SJCRH30 (cell line): ENCODE data around the gene XPC. TPM values are rescaled to one million over a fixed set of nuclear protein-coding genes. Genes with fewer than 3 reads are reported as not detected.
"Not testable (repeated sequence)": the region's sequence is repeated elsewhere in the genome, so short reads cannot be mapped to it uniquely, and the experiment has no call there.

Source experiments
- DNase-seq, 2 experiments: peaks; one replicate each; pipeline ENCODE4 v3.0.0-alpha.2; 2015 to 2020
- H3K27ac ChIP-seq: fragments of 250-450 bp; sonication (Bioruptor Pico); 2 replicates; pipeline ENCODE4 v1.5.1; 2020; ENCODE audit warnings: mild to moderate bottlenecking, moderate library complexity
- H3K27me3 ChIP-seq: fragments of 250-450 bp; sonication (Bioruptor Pico); 2 replicates; pipeline ENCODE4 v1.5.1; 2020; ENCODE audit warnings: mild to moderate bottlenecking, moderate library complexity
- H3K36me3 ChIP-seq: fragments of 250-450 bp; sonication (Bioruptor Pico); 2 replicates; pipeline ENCODE4 v1.5.1; 2020; ENCODE audit warnings: mild to moderate bottlenecking, moderate library complexity
- H3K4me1 ChIP-seq: fragments of 250-450 bp; sonication (Bioruptor Pico); 2 replicates; pipeline ENCODE4 v1.5.1; 2020; ENCODE audit warnings: mild to moderate bottlenecking, moderate library complexity
- H3K4me3 ChIP-seq: fragments of 250-450 bp; sonication (Bioruptor Pico); 2 replicates; pipeline ENCODE4 v1.5.1; 2020; ENCODE audit warnings: mild to moderate bottlenecking, moderate library complexity
- H3K9me3 ChIP-seq: fragments of 250-450 bp; sonication (Bioruptor Pico); replicated peaks from 2 replicates; pipeline ENCODE4 v1.5.1; 2020; ENCODE audit warnings: mild to moderate bottlenecking, moderate library complexity
- total RNA-seq: library from RNA; depleted of rRNA; stranded (reverse); fragments of >200 nt; shearing (Covaris generic); gene quantifications from 2 replicates; pipeline ENCODE4 v1.2.3, GENCODE V29; 2014

The XPC gene
- total RNA-seq, 1 experiment from 2014 or later, result 21.0 TPM

DNA sequence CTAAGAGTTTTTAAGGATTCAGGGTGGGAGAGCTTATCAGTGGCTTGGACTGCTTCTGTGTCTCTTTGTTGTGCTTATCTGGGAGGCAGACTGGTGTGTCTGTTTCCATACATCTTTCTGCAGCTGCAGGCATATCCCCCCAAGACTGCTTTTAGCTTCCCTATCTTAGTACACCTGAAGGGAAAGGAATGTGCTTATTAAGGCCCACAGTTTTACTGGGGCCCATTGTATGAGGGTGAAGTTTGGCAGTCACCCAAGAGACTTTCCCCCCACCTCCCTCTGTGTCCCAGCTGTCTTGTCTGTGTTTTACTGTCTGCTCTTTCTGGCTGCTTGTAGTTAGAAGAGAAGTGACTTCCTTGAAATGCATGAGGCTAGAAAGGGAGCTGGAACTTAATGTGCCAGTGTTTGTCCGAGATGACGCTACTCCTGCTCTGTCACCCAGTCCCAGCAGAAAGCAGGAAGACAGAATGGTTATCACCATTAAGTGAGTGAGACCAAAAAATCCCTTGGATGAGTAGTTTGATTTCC, 57.4 kb downstream of the XPC start:
- H3K36me3 ChIP-seq, H3K27me3 ChIP-seq, H3K4me1 ChIP-seq, H3K4me3 ChIP-seq, H3K9me3 ChIP-seq, DNase-seq, H3K27ac ChIP-seq: not testable (repeated sequence)

DNA sequence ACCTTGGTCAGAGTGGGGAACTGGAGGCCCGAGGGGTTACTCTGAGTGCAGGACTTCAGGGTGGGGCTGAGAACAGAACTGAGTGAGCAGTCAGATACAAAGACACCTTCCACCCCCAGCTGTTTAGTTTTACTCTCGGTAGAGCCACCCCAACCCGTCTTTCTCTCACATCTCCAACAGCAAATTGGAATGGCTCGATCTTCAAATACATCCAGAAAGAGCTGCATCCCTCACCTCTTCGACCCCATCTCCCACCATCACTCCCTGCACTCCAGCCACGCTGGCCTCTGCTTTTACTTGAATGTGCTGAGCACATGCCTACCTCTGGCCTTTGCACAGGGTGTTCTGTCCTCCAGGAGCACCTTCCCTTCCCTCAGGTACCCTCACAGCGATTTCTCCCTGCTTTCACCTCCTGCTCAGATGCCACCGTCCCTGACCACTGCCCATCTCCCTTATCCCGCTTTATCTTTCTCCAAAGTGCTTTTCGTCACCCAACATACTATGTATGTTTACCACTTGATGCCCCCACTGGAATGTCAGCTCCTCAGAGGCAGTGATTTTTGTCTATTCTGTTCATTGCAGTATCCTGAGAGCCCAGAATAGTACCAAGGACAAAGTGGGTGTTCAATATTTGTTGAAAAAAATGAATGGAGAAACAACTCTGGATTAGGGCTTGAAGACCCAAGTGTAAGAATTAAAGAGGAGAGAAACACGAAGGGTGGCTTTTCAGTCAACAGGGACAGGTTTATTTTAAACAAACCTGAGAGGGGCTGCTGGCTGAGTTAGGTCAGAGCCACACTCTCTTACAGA, 58.1 kb downstream of the XPC start:
- H3K27ac ChIP-seq, result no peak overlapping the region
- DNase-seq, result no peak
- H3K4me3 ChIP-seq, result no peak overlapping the region
- H3K27me3 ChIP-seq, result no peaks in the 10 kb centered on the region
- peaks cover 15% of the 10 kb centered on the region; the same call in 1 of the 2 replicates for H3K36me3 ChIP-seq
- H3K4me1 ChIP-seq, result peaks cover 3% of the 10 kb centered on the region; the same call in 1 of the 2 replicates
- H3K9me3 ChIP-seq, result no peaks in the 10 kb centered on the region

DNA sequence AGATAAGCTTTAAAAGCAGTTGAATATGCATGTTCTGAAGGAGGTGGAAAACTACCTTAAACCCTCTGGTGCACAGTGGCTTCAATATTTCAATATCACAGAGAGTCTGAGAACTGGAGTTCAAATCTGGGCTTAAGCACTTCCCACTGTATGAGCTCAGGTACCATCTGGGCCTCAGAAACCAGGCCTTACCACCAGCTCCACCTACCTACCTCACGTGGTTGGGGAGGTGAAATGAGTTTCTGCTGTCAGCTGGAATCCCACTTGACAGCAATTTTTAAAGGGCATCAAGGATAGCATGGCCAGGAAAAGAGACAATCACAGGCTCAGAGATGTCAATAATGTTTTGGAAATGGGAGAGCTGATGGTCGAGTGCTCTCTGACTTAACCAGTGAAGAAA, 58.8 kb downstream of the XPC start:
- Histone ChIP-seq H3K27ac (no peak overlapping the region), H3K4me3 (no peak overlapping the region), H3K36me3 (peaks cover 22% of the 10 kb centered on the region; the same call in 1 of the 2 replicates), H3K9me3 (no peaks in the 10 kb centered on the region), H3K4me1 (peaks cover 3% of the 10 kb centered on the region; the same call in 1 of the 2 replicates), H3K27me3 (no peaks in the 10 kb centered on the region)
- DNase-seq, result no peak

DNA sequence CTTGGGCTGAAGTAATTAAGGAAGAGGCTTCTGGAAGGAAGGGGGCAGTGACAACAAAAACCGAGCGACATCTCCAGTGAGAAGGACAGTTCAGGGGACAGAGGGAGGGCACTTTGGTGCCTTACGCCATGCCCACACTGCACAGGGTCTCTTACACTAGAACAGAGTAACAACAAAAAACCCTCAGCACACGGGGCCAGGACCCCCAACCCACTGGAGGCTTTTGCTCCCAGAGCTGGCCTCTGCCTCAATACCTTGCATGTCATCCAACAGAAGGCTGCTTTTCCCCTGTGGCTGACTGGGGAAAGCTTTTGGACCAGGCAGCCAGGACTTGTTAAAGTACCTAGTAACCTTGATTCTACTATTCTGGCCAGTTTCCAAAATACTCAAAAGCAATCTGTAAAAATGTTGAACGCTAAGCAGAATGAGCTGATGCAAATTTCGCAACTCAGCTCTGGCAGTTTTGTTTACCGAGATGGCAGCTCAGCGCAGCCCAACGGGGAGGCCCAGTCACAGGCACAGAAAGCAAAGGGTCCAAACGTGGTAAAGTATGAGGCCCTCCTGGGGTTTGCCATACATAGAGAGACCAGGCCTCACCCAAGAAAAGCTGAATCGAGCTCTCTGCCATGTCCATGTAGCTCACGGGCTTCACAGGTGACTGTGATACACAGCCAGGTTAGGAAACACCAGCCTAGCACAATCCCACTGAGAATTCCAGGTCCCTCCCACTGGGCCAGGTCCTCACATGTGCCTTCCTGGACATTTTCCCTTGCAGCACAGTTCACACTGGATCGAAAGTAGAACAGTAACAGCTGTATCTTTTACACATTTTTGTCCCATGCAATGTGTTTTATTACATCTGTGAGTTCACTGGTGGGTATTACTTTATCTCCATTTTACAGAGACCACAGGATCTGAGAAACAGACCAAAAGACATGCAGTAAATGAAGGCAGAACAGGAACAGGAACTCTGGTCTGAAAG, 59.7 kb downstream of the XPC start:
- Histone ChIP-seq H3K27ac (no peak overlapping the region), H3K27me3 (no peaks in the 10 kb centered on the region), H3K4me1 (peaks cover 2% of the 10 kb centered on the region; the same call in 1 of the 2 replicates), H3K36me3 (peaks cover 23% of the 10 kb centered on the region; the same call in 1 of the 2 replicates), H3K4me3 (no peak overlapping the region), H3K9me3 (no peaks in the 10 kb centered on the region)
- no peak for DNase-seq

DNA sequence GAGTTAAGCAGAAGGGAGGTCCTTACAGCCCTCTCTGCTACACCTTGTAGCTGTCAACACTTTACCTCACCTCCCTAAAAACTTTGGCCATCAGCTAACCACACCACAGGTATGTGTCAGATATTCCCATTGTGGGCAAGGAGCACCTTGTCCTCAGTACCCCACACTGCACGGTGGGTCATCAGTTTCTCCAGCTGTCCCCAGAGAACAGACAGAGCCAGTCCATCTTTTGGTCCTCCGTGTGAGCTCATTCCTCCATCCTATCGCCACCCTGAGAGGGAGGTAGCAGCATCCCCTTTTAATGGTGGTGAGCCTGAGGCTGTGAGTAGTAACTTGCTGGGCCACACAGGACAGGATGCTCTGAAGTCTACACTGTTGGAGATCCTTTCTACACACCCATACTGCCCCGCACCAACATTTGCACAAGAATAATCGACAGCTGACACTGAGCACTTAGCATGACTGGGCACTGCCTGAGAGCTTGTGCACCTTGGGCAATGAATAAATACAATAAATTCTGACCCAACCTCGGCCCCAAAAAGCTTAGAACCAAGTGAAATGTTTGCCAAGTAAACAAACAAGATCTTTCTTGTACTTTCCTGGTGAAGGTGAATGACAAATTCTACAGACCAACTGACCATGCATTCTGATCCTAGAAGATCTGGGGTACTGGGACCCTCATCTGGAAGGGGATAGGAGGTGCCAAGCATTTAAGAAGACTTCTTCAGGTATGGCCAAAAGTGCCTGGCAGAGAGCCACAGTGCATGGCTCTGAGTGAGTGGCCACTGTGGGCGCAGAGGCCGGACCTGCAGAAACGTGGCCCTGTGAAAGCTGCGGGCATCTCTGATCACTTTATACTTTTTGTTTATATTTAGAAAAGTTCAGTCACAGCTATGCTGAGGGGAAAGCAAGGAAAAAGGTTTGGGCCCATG, 60.7 kb downstream of the XPC start:
- H3K27me3 ChIP-seq, result no peaks in the 10 kb centered on the region
- H3K4me1 ChIP-seq, result no peaks in the 10 kb centered on the region
- no peak overlapping the region for H3K4me3 ChIP-seq
- H3K36me3 ChIP-seq, result peaks cover 27% of the 10 kb centered on the region
- no peak overlapping the region for H3K27ac ChIP-seq
- H3K9me3 ChIP-seq, result no peaks in the 10 kb centered on the region
- no peak for DNase-seq

DNA sequence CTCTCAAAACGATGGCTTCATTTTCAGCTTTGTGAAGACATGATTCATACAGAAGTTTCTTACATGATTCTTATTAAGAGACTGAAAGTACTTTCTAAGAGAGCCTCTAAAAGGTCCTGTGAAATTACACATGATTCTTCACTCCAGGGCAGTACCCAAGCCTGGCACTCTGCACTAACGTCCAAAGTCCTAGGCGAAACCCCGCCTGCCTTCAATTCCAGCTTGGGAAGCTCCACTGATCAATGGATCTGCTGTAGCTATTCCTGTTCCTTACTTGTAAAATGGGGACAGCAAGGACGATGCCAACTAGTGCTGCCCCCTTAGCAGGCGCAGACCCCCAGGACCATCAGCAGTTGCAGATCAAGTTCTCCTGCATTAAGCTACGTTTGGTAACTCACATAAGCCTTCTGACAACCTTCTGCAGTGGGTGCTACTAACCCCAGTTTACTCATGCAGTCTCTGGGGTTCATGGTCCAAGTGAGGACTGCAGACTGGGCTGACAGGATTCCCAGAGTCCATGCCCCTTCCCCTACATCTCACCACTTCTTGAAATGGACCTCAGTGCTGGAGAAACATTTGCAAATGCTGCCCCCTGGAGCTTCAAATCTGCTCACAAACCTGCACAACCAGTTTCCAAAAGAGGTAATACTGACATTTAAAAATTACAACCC, 64.3 kb downstream of the XPC start:
- H3K9me3 ChIP-seq, result no peaks in the 10 kb centered on the region
- DNase-seq, result no peak
- H3K4me3 ChIP-seq, result no peak overlapping the region
- H3K27ac ChIP-seq, result no peak overlapping the region
- peaks cover 19% of the 10 kb centered on the region for H3K36me3 ChIP-seq
- no peaks in the 10 kb centered on the region for H3K27me3 ChIP-seq
- no peaks in the 10 kb centered on the region for H3K4me1 ChIP-seq

DNA sequence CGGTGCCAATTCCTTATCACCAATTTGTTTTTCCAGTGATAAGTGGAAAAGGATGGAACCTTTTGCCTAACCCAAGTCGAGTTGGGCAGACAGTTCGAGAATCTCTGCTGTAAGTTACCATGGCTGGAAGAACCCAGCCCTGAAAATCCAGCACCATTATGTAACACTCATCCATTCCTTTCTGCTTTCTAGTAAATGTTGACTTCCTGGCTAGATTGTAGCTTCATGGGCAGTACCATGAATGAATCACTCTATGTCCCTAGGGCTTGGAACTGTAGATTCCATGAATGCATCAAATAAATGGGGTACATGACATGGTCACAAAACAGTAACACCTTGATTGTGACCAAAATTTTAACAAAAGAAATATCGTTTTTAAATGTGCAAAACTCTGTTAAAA, 67.7 kb downstream of the XPC start:
- no peak for DNase-seq
- no peaks in the 10 kb centered on the region for H3K4me1 ChIP-seq
- no peak overlapping the region for H3K27ac ChIP-seq
- no peak overlapping the region for H3K4me3 ChIP-seq
- H3K27me3 ChIP-seq, result no peaks in the 10 kb centered on the region
- H3K36me3 ChIP-seq, result peaks cover 16% of the 10 kb centered on the region
- 0 out of 2 replicates have a peak, but pooled peaks cover 2% of the 10 kb centered on the region for H3K9me3 ChIP-seq

DNA sequence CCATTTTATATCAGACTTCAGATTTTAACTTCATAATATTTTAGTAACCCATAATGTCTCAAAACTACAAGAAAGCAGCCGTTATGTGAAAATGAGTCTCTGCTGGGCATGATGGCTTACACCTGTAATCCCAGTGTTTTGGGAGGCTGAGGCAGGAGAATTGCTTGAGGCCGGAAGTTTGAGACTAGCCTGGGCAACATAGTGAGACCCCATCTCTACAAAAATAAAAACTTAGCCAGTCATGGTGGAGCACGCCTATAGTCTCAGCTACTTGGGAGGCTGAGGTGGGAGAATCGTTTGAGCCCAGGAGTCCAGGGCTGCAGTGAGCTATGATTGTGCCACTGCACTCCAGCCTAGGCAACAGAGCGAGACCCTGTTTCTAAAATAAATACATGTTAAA, 68.6 kb downstream of the XPC start:
- H3K36me3 ChIP-seq, H3K27me3 ChIP-seq, DNase-seq, H3K9me3 ChIP-seq, H3K4me1 ChIP-seq, H3K27ac ChIP-seq, H3K4me3 ChIP-seq: not testable (repeated sequence)

DNA sequence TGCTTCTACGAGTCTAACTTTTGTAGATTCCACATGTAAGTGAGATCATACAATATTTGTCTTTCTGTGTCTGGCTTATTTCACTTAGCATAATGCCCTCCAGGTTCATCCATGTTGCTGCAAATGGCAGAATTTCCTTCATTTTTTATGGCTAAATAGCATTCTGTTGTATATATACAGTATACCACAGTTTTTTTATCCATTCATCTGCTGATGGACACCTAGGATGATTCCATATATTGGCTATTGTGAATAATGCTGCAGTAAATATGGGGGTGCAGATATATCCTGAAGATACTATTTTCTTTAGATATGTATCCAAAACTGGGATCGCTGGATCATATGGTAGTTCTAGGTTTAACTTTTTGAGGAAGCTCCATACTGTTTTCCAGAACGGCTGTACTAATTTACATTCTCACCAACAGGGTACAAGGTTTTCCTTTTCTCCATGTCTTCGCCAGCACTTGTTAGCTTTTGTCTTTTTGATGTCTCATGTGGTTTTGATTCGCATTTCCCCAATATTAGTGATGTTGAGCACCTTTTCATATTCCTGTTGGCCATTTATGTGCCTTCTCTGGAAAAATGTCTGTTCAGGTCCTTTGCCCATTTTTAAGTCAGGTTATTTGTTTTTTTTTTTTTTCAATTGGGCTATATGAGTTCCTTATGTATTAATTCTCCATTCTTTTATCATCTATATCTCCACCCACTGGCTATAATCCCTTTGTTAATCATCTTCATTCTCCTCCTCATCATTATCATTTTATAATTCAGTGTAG, 80.6 kb downstream of the XPC start:
- H3K27ac ChIP-seq, result no peak overlapping the region
- no peaks in the 10 kb centered on the region for H3K9me3 ChIP-seq

DNA sequence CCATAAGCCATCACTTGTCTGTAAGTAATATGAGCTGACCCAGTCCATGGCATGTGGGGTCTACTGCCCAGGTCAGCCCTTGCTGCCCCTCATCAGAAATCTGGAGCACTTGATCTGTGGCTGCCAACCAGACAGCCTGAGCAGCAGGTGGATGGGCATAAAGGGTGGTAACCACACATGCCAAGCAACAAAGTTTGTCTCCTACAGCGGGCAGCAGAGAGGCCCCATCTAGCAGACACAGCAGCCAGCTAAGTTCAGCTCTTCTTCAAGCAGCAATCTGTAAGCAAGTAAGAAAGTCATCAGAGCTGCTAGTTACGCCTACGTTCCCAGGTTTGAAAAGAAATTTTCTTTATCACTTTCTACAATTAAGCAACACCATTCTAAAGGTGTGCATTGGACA, 81.7 kb downstream of the XPC start:
- no peaks in the 10 kb centered on the region; the same call in 1 of the 2 replicates for H3K27me3 ChIP-seq
- no peaks in the 10 kb centered on the region for H3K9me3 ChIP-seq
- H3K4me3 ChIP-seq, result no peak overlapping the region
- H3K4me1 ChIP-seq, result no peaks in the 10 kb centered on the region
- H3K36me3 ChIP-seq, result no peaks in the 10 kb centered on the region
- no peak overlapping the region for H3K27ac ChIP-seq
- DNase-seq, result no peak

More for the DNA sequence above, 80.6 kb downstream of the XPC start:
- no peaks in the 10 kb centered on the region for H3K4me1 ChIP-seq
- no peaks in the 10 kb centered on the region for H3K36me3 ChIP-seq
- DNase-seq, result no peak
- no peaks in the 10 kb centered on the region for H3K27me3 ChIP-seq
- no peak overlapping the region for H3K4me3 ChIP-seq
